A673 (cell line): Measurements from ENCODE around the gene CACNA2D2. TPM values are rescaled to one million over a fixed set of nuclear protein-coding genes. Genes with fewer than 3 reads are reported as not detected.

ENCODE experiments used
- BruUV-seq: library from RNA; stranded (reverse); fragments of 400-500 nt; replicated peaks from 2 replicates; lab custom pipeline; 2021; lab: Mats Ljungman, UMichigan
- CTCF ChIA-PET: fragments of 300-600 bp; sonication (Branson Sonifier 250); formaldehyde crosslinking; loops from one replicate; lab custom pipeline; 2022; ENCODE audit warnings: antibody characterized with exemption; lab: Charles Lee
- POLR2A ChIA-PET: fragments of 300-600 bp; sonication (Branson Sonifier 250); formaldehyde crosslinking; loops from one replicate; lab custom pipeline; 2022; ENCODE audit warnings: antibody characterized with exemption; ENCODE audit not compliant: low non-redundant PET; lab: Charles Lee
- DNase-seq: peaks from one replicate; pipeline ENCODE4 v3.0.0-alpha.2; 2015; ENCODE audit warnings: low spot score
- H3K27ac ChIP-seq: fragments of 200-600 bp; sonication (generic); 2 replicates; pipeline ENCODE4 v1.5.1; 2016; ENCODE audit warnings: mixed run types, low read depth, mild to moderate bottlenecking, mixed read lengths, antibody characterized with exemption, low read length; ENCODE audit not compliant: poor library complexity, severe bottlenecking
- H3K27me3 ChIP-seq: fragments of 200-600 bp; sonication (generic); replicated peaks from 2 replicates; pipeline ENCODE4 v1.6.1; 2017; ENCODE audit warnings: mixed run types, low read depth, mild to moderate bottlenecking, mixed read lengths, antibody characterized with exemption, low read length; ENCODE audit not compliant: insufficient read depth, poor library complexity
- H3K36me3 ChIP-seq: fragments of 200-600 bp; sonication (generic); 2 replicates; pipeline ENCODE4 v1.6.1; 2016; ENCODE audit warnings: mixed run types, mild to moderate bottlenecking, mixed read lengths, antibody characterized with exemption, low read length; ENCODE audit not compliant: insufficient read depth, poor library complexity, severe bottlenecking
- H3K4me1 ChIP-seq: fragments of 200-600 bp; sonication (generic); 2 replicates; pipeline ENCODE4 v1.6.1; 2017; ENCODE audit warnings: mixed run types, mild to moderate bottlenecking, mixed read lengths, antibody characterized with exemption, low read length; ENCODE audit not compliant: insufficient read depth, poor library complexity, severe bottlenecking
- H3K4me3 ChIP-seq: fragments of 200-600 bp; sonication (generic); 2 replicates; pipeline ENCODE4 v1.5.1; 2016; ENCODE audit warnings: low read depth, mixed run types, mild to moderate bottlenecking, mixed read lengths, low read length; ENCODE audit not compliant: poor library complexity, severe bottlenecking
- H3K9me3 ChIP-seq: fragments of 200-600 bp; sonication (generic); 2 replicates; pipeline ENCODE4 v1.6.1; 2016; ENCODE audit warnings: mixed run types, low read depth, mild to moderate bottlenecking, mixed read lengths, antibody characterized with exemption, low read length; ENCODE audit not compliant: poor library complexity, severe bottlenecking
- EZH2 ChIP-seq: fragments of 200-600 bp; sonication (generic); IDR thresholded peaks from 2 replicates; pipeline ENCODE4 v1.6.1; 2017; ENCODE audit warnings: borderline replicate concordance, low read depth, mild to moderate bottlenecking, mixed read lengths, antibody characterized with exemption, low read length; ENCODE audit not compliant: poor library complexity, severe bottlenecking
- intact Hi-C: fragments of 100-400 bp; cut with micrococcal nuclease; formaldehyde crosslinking; loops from one replicate; pipeline ENCODE4 v1.10.0; 2022; ENCODE audit not compliant: unreplicated experiment
- total RNA-seq: library from RNA; stranded (reverse); gene quantifications from 2 replicates; pipeline ENCODE4 v1.2.3, GENCODE V29; 2021
- TF ChIP-seq, protein P1 (sequence below): fragments of 300-800, 200-600 bp; sonication (generic); conservative IDR thresholded peaks from 2 replicates; pipeline ENCODE4 v1.5.1; 2017; ENCODE audit warnings: low read depth, mild to moderate bottlenecking, antibody characterized with exemption, low read length, moderate library complexity, mixed read lengths

CACNA2D2 gene
- total RNA-seq, 1 experiment from 2014 or later: 0.17 TPM

DNA sequence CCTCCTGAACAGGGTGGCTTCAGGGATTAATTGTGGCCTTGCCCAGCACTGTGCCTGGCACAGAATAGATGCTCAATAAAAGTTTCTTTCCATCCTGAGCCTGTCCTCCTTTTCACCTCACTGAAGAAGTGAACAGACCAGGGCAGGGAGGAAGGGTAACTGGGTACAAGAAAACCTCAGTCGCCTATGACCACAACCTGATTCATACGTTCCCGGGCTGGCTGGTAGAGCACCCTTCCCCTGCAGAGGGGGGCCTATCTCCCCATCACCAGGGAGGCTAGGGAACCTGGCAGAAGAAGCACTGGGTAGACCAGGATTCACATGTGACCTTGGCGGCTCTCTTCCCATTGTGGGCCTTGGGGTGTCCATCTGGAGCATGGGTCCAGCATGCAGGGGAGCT, 27.8 kb upstream of the CACNA2D2 start:
- no peak for DNase-seq
- ChIA-PET POLR2A (no interaction called here), CTCF (no interaction called here)
- Histone ChIP-seq H3K4me3 (no peak overlapping the region), H3K9me3 (no peaks in the 10 kb centered on the region), H3K36me3 (no peaks in the 10 kb centered on the region), H3K4me1 (no peaks in the 10 kb centered on the region), H3K27me3 (peaks cover 4% of the 10 kb centered on the region), H3K27ac (no peak overlapping the region)
- TF ChIP-seq, protein P1, sequence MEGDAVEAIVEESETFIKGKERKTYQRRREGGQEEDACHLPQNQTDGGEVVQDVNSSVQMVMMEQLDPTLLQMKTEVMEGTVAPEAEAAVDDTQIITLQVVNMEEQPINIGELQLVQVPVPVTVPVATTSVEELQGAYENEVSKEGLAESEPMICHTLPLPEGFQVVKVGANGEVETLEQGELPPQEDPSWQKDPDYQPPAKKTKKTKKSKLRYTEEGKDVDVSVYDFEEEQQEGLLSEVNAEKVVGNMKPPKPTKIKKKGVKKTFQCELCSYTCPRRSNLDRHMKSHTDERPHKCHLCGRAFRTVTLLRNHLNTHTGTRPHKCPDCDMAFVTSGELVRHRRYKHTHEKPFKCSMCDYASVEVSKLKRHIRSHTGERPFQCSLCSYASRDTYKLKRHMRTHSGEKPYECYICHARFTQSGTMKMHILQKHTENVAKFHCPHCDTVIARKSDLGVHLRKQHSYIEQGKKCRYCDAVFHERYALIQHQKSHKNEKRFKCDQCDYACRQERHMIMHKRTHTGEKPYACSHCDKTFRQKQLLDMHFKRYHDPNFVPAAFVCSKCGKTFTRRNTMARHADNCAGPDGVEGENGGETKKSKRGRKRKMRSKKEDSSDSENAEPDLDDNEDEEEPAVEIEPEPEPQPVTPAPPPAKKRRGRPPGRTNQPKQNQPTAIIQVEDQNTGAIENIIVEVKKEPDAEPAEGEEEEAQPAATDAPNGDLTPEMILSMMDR: no peak
- no peak for TF ChIP-seq EZH2
- BruUV-seq: no TSS peak
- intact Hi-C loops: no loop called here

DNA sequence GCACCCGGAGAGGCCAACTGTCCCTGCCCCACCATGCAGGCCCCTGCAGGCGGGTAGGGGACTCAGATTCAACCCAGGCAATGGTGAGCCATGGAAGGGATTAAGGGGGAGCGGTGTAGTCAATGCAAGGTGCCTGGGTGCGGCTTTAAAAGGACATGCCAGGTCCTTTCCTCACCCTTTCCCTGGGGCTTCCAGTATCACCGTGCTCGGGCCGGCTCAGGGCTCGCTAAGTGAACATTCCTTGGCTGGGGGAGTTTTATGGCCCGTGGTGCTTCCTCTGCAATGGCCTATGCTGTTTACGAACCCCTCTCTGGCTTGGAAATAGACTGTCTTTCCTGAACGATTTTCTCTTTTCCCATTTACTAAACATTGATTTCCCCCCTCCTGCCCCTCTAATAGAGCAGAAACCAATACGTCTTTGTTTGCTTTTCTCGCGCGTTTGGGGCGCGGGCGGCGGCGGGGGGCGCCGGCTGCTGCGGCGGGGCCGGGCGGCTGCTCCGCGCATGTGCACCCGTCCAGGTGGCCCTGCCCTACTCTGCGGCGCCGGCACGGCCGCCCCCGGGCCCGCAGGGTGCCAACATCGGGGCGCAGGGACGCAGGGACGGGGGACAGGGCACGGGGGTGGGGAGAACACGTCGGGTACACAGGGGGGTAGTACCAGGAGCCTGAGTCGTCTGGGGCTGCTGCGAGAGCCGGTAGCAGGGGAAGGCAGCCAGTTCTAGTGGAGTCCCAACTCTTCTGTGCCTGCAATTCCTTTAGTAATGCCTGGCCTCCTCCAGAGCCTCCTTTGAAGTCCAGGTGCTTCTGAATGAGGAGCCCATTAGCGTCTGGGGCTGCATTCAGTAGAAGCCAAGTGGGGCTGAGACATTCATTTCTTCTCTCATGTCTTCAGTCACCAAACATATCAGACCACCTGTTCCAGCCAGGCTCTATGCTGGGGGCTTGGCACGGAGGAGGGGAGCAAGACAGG, 26.9 kb upstream of the CACNA2D2 start:
- TF ChIP-seq, protein P1: no peak
- TF ChIP-seq EZH2: no peak
- ChIA-PET CTCF (no interaction called here), POLR2A (no interaction called here)
- peaks cover 4% of the 10 kb centered on the region for H3K27me3 ChIP-seq
- intact Hi-C loops: no loop called here
- no peak for DNase-seq
- no peaks in the 10 kb centered on the region for H3K36me3 ChIP-seq
- no TSS peak for BruUV-seq
- H3K4me1 ChIP-seq: no peaks in the 10 kb centered on the region
- H3K4me3 ChIP-seq: no peak overlapping the region
- no peak overlapping the region for H3K27ac ChIP-seq
- H3K9me3 ChIP-seq: no peaks in the 10 kb centered on the region

DNA sequence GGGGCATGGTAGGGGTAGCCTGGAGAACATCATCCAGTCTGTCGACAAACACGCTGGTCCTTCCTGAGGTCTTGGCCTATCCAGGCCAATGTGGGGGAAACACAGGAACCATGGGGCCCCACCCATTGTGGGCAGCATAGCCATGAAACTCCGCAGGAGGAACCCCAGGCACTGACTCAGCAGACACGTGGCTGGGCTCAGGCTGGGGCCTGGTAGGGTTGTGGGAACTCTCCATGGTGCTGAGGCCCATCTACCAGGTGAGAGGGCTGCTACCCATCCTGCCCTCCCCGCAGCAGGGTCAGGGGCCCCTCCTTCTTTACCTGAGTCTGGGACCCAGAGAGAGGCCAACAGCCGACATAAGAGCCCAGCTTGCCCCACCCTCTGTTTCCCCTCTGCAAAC, 22.6 kb upstream of the CACNA2D2 start:
- Histone ChIP-seq H3K4me1 (no peaks in the 10 kb centered on the region), H3K9me3 (no peaks in the 10 kb centered on the region), H3K27me3 (peaks cover 4% of the 10 kb centered on the region), H3K4me3 (no peak overlapping the region), H3K36me3 (no peaks in the 10 kb centered on the region), H3K27ac (no peak overlapping the region)
- DNase-seq: no peak
- POLR2A ChIA-PET: no interaction called here
- TF ChIP-seq, protein P1: no peak
- TF ChIP-seq EZH2: no peak
- CTCF ChIA-PET: no interaction called here
- intact Hi-C loops: no loop called here
- no TSS peak for BruUV-seq
